Suprapubic skin (tissue), 3 donors: ENCODE results near the gene C21orf58.

Experiments used
- CTCF ChIP-seq, 2 donors: fragments of 200-600 bp in 1 of 2; fragments of 450-650 bp in 1 of 2; sonication (generic) in 1 of 2; IDR thresholded peaks; one replicate each; pipeline ENCODE4 v1.5.1; 2016 to 2019; ENCODE audit warnings: antibody characterized with exemption in 2 of 2, mild to moderate bottlenecking in 1 of 2, moderate library complexity in 1 of 2
- EP300 ChIP-seq: sonication (generic); formaldehyde crosslinking; IDR thresholded peaks from one replicate; pipeline ENCODE4 v1.6.1; 2017; ENCODE audit warnings: antibody characterized with exemption
- POLR2A ChIP-seq, 2 donors: fragments of 450-650 bp; IDR thresholded peaks; one replicate each; pipeline ENCODE4 v1.6.1; 2017; ENCODE audit warnings: antibody characterized with exemption in 2 of 2, mild to moderate bottlenecking in 2 of 2, moderate library complexity in 2 of 2

DNA sequence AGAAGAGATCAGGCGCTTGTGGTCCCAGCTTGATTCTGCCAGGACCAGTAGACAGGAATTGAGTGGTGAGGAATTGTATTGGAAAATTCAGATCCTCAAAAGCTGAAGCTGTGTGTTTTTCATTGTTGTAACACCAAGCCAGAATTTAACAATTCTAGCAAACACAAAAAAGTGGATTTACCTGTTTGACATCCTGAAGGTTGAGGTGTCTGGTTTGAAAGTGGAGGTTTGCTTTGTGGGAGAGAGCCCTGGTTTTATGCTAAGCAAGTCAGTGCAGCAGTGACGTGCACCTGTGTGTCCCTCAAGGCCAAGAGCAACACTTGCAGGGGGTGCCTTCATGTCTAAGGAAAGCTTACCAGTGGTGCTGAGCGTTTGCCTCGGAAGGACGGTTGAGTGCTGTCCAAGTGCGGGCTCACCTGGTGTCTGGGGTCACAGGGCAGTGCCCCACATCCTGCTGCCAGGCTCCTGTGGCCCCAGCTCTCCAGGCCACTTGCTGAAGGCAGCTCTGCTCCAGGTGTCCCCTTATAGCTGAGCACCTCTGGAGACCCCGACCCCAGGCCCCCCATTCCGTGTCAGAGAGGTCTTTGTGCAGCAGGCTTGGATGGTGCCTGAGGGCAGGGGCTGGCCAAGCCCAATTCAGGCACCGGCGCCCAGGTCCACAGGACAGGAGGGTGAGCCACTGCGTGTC, 27.9 kb upstream of the C21orf58 start:
- TF ChIP-seq POLR2A (IDR thresholded peaks at IDR 0.05) (no peak), CTCF (IDR thresholded peaks at IDR 0.05) (no peak), EP300 (no peak)
